Transverse colon (tissue), 4 donors: ENCODE results near the gene VWDE. TPM values are rescaled to one million over a fixed set of nuclear protein-coding genes. Genes with fewer than 3 reads are reported as not detected.

Experiments used
- DNase-seq: peaks from one replicate; pipeline ENCODE4 v3.0.0-alpha.2; 2019
- H3K27ac ChIP-seq, 4 donors: fragments of 200-600 bp; sonication (generic); 2 replicates each; pipeline ENCODE4 v1.5.1; 2016 to 2018; ENCODE audit warnings: inconsistent platforms in 4 of 4
- H3K27me3 ChIP-seq: fragments of 200-600 bp; sonication (generic); 2 replicates; pipeline ENCODE4 v1.5.1; 2017; ENCODE audit warnings: inconsistent platforms
- H3K36me3 ChIP-seq, 4 donors: fragments of 200-600 bp; sonication (generic); 2 replicates each; pipeline ENCODE4 v1.5.1; 2017 to 2019; ENCODE audit warnings: inconsistent platforms in 4 of 4
- H3K4me1 ChIP-seq, 4 donors: fragments of 200-600 bp; sonication (generic); 2 replicates each; pipeline ENCODE4 v1.5.1; 2017 to 2020; ENCODE audit warnings: inconsistent platforms in 4 of 4
- H3K4me3 ChIP-seq, 4 donors: fragments of 200-600 bp; sonication (generic); 1 replicate in 1 of 4; 2 replicates in 3 of 4; pipeline versions ENCODE4 v1.5.1 to v1.6.1; 2017 to 2019; ENCODE audit warnings: inconsistent platforms in 4 of 4
- H3K9me3 ChIP-seq, 2 donors: fragments of 200-600 bp; sonication (generic); 2 replicates each; pipeline ENCODE4 v1.5.1; 2017 to 2019; ENCODE audit warnings: inconsistent platforms in 2 of 2
- EP300 ChIP-seq: sonication (generic); formaldehyde crosslinking; IDR thresholded peaks from one replicate; pipeline ENCODE4 v1.6.1; 2017; ENCODE audit warnings: antibody characterized with exemption, low read depth
- POLR2A ChIP-seq: fragments of 450-650 bp; IDR thresholded peaks from one replicate; pipeline ENCODE4 v1.6.1; 2016; ENCODE audit warnings: antibody characterized with exemption, mild to moderate bottlenecking, moderate library complexity
- POLR2AphosphoS5 ChIP-seq, 3 donors: sonication (generic); formaldehyde crosslinking; IDR thresholded peaks; one replicate each; pipeline ENCODE4 v1.6.1; 2016; ENCODE audit warnings: antibody characterized with exemption in 3 of 3
- WGBS, 2 donors: methylation state at CpG; one replicate each; pipeline ENCODE4 v1.1.5; 2018; ENCODE audit warnings: low coverage in 1 of 2; 5-methylcytosine and 5-hydroxymethylcytosine counted together
- in situ Hi-C, 4 donors: fragments of 200-750 bp; cut with MboI; loops; one replicate each; pipeline versions ENCODE4 v1.15.0 to v1.15.1; 2017; ENCODE audit warnings: low sequenced_read_pairs in 3 of 4, low pct_ligation_motif_present in 1 of 4, low pct_unique_long_range_greater_than_20kb in 1 of 4
- intact Hi-C: fragments of 100-400 bp; cut with DNase I; formaldehyde crosslinking; loops from one replicate; pipeline ENCODE4 v1.15.1; 2023; ENCODE audit warnings: low total_unique reads
- total RNA-seq, 4 donors: library from RNA; depleted of rRNA; stranded (reverse); fragments of >200 nt; gene quantifications; one replicate each; pipeline ENCODE4 v1.1.0, GENCODE V29; 2016
- TF ChIP-seq, protein P1 (sequence below), 5 experiments: fragments of 200-600 bp in 3 of 5; fragments of 450-650 bp in 2 of 5; sonication (generic) in 3 of 5; IDR thresholded peaks; 1 replicate in 2 of 5; 2 replicates in 3 of 5; pipeline ENCODE4 v1.5.1; 2016 to 2017; ENCODE audit warnings: antibody characterized with exemption in 5 of 5, inconsistent platforms in 3 of 5, mild to moderate bottlenecking in 2 of 5, moderate library complexity in 1 of 5

The VWDE gene
- total RNA-seq, 4 donors from 2014 or later = 0.20 to 6.4 (median 2.0) TPM; not detected in 1

GRCh38 chr7:12299367-12299766 is 104.3 kb downstream of the VWDE start:
- no peak for DNase-seq
- Histone ChIP-seq H3K4me1 (no peaks in the 10 kb centered on the region), H3K9me3 (no peaks in the 10 kb centered on the region), H3K36me3 (no peaks in the 10 kb centered on the region), H3K27me3 (no peaks in the 10 kb centered on the region), H3K27ac (no peak overlapping the region), H3K4me3 (no peak overlapping the region)
- TF ChIP-seq POLR2AphosphoS5 (IDR thresholded peaks at IDR 0.05) (no peak), POLR2A (no peak), EP300 (no peak)
- TF ChIP-seq, protein P1, sequence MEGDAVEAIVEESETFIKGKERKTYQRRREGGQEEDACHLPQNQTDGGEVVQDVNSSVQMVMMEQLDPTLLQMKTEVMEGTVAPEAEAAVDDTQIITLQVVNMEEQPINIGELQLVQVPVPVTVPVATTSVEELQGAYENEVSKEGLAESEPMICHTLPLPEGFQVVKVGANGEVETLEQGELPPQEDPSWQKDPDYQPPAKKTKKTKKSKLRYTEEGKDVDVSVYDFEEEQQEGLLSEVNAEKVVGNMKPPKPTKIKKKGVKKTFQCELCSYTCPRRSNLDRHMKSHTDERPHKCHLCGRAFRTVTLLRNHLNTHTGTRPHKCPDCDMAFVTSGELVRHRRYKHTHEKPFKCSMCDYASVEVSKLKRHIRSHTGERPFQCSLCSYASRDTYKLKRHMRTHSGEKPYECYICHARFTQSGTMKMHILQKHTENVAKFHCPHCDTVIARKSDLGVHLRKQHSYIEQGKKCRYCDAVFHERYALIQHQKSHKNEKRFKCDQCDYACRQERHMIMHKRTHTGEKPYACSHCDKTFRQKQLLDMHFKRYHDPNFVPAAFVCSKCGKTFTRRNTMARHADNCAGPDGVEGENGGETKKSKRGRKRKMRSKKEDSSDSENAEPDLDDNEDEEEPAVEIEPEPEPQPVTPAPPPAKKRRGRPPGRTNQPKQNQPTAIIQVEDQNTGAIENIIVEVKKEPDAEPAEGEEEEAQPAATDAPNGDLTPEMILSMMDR (IDR thresholded peaks at IDR 0.05) = no peak
- intact Hi-C loops (no loop called here), in situ Hi-C loops (no loop called here)
- 56 to 67% methylated on average over 3 of the region's 3 CpGs for WGBS, 2 donors

DNA sequence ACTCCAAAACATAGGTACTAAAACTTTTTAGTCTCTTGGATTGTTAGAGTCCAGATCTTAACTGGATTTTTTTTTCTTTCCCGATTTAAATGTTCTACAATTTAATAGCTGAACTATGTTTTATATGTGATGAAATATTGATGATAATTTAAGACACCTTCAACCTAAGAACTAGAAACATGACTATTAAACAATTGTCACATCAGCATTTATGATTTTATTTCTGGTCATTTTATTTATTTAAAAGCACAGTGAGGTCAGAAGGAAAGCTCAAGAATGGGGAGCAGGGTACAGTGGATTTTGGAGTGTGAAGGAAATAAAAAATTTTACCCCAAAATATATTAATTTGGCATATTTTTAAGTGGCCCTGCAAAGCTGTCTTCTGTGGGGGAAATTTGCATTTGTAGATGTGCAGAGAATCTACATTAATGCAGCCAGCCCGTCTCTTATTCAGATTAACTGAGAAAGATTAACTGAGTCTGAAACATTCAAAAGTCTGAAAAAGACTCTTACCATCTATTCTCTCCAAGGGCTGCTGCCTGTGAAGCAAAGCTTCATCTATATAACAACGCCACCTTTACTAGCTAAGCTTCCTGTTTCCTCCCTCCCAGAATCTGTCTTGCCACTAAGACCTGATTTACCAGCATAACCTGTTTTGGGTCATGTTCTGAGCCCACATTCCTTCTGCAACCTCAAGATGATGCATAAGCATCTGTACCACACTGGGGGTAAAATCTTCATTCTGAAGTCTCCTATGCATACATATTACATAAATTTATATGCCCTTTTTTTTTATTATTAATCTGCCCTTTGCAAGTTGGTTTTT is 106.2 kb downstream of the VWDE start:
- Histone ChIP-seq H3K36me3 (no peaks in the 10 kb centered on the region), H3K27ac (no peak overlapping the region), H3K4me3 (no peak overlapping the region), H3K27me3 (no peaks in the 10 kb centered on the region), H3K9me3 (no peaks in the 10 kb centered on the region), H3K4me1 (no peaks in the 10 kb centered on the region)
- TF ChIP-seq POLR2A = no peak
- TF ChIP-seq EP300 = no peak
- TF ChIP-seq, protein P1 (IDR thresholded peaks at IDR 0.05) = no peak
- TF ChIP-seq POLR2AphosphoS5 (IDR thresholded peaks at IDR 0.05) = no peak
- no peak for DNase-seq
- 80 to 81% methylated on average over 2 to 3 of the region's 3 CpGs for WGBS, 2 donors
- in situ Hi-C loops (no loop called here), intact Hi-C loops (no loop called here)

DNA sequence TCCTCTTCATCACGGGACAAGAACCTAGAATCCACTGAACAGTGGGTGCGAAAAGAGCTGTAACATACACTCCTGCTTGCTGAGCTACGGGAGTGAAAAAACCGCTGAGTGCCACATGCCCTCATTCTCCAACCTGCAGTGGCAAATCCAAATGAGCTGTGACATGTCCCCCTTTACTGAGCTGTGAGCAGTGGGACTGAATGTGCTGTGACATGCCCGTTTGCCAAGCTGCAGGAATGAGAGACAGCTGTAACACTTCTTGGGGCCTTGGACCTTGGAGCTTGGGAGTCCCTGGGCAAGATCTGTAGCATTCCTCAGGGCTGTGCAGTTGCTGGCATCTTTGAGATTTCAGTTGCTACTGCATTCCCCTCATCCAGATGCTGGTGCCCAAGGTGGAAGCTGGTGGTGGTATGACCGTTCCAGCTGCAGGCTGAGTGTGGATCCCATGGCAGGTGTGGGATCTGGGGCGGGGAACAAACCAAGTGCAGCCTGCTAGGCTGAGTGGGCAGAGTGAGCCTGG is 107.6 kb downstream of the VWDE start:
- Histone ChIP-seq H3K4me3 (no peak overlapping the region), H3K9me3 (peaks cover 0 to 3% of the 10 kb centered on the region in 2 donors), H3K27me3 (no peaks in the 10 kb centered on the region), H3K4me1 (no peaks in the 10 kb centered on the region), H3K36me3 (no peaks in the 10 kb centered on the region), H3K27ac (no peak overlapping the region)
- TF ChIP-seq, protein P1 (IDR thresholded peaks at IDR 0.05) = no peak
- TF ChIP-seq POLR2A = no peak
- no peak for TF ChIP-seq EP300
- no peak for TF ChIP-seq POLR2AphosphoS5 (IDR thresholded peaks at IDR 0.05)
- no peak for DNase-seq
- in situ Hi-C loops = no loop called here
- 40 to 87% methylated on average over 1 to 7 of the region's 7 CpGs for WGBS, 2 donors
- intact Hi-C loops = no loop called here

- H3K4me3 ChIP-seq = no peak overlapping the region
- H3K36me3 ChIP-seq = no peaks in the 10 kb centered on the region
- H3K27me3 ChIP-seq = no peaks in the 10 kb centered on the region
- in situ Hi-C loops = no loop called here
- 29 to 39% methylated on average over 1 to 2 of the region's 2 CpGs for WGBS, 2 donors
- H3K27ac ChIP-seq = no peak overlapping the region
- TF ChIP-seq EP300 = no peak
- no peaks in the 10 kb centered on the region for H3K4me1 ChIP-seq
- intact Hi-C loops = no loop called here
- DNase-seq = no peak
- H3K9me3 ChIP-seq = peaks cover 0 to 4% of the 10 kb centered on the region in 2 donors
These were observed 109.0 kb downstream of the VWDE start for GRCh38 chr7:12294701-12295100.
